AG10803 (cell line): Measurements from ENCODE around the gene CYP26C1.
A peak's percentile ranks its signal among the peaks of the same experiment; 100 is the strongest.

Experiments used
- DNase-seq: peaks from one replicate; pipeline ENCODE4 v3.0.0; 2010; ENCODE audit warnings: low read depth
- H3K4me3 ChIP-seq: 2 replicates; pipeline ENCODE4 v1.5.1; 2011; ENCODE audit warnings: mild to moderate bottlenecking, low read length, control low read depth
- TF ChIP-seq, protein P1 (sequence below): conservative IDR thresholded peaks from 2 replicates; pipeline ENCODE4 v1.5.1; 2011; ENCODE audit warnings: mild to moderate bottlenecking, low read length, control low read depth, inconsistent platforms

The CYP26C1 gene

DNA sequence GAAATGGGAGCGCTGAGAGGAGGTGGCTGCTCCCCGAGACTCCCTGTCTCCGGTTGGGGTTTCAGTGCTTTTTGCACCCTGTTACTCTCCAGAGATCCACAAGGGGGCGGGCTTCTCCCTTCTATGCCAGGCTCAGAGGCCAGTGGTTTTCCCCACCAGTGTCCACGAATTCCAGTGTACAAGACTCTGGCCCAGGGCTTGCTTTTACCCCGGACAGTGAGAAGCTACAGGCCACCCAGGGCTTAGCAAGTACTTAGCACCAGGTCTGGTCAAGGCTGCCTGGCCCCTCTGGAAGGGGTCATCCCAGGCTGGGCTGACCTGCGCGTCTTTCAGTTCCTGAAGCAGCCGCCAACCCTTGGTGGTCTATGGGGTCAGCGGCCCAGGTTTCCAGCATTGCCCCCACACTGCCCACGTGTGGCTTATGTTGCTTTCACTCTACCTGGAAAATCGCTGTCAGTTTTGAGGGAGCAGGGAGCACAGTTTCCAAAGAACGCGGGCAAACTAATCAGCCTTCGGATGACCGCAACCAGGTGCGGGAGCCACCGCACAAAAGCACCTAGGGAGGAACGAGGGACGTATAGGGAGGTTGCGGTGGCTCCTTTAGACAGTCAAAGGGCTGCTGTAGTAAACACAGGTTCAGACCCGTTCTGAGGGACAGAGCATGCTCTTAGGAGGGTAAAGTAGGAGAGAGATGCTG, 19.9 kb downstream of the CYP26C1 start:
- peak overlapping the region; percentile 41 for H3K4me3 ChIP-seq

DNA sequence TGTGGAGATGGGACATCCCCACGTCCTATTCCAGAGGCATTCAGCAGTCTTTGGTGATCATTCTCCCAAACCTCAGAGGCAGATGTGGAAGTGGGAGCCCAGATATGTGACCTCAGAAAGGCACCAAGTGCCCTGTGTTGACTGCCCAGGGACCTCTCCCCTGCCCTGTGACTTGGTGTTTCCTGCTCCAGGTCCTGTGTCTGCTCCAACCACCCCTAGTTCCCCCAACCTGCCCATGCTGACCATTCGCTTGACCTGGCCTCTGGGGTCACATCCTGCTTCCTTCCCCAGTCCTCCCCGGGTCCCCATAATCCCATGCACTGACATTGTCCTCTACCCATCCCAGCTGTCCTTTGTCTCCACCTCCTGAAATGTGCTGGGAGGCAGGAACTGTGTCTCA, 20.7 kb downstream of the CYP26C1 start:
- DNase-seq: no peak
- TF ChIP-seq, protein P1, sequence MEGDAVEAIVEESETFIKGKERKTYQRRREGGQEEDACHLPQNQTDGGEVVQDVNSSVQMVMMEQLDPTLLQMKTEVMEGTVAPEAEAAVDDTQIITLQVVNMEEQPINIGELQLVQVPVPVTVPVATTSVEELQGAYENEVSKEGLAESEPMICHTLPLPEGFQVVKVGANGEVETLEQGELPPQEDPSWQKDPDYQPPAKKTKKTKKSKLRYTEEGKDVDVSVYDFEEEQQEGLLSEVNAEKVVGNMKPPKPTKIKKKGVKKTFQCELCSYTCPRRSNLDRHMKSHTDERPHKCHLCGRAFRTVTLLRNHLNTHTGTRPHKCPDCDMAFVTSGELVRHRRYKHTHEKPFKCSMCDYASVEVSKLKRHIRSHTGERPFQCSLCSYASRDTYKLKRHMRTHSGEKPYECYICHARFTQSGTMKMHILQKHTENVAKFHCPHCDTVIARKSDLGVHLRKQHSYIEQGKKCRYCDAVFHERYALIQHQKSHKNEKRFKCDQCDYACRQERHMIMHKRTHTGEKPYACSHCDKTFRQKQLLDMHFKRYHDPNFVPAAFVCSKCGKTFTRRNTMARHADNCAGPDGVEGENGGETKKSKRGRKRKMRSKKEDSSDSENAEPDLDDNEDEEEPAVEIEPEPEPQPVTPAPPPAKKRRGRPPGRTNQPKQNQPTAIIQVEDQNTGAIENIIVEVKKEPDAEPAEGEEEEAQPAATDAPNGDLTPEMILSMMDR: no peak
- H3K4me3 ChIP-seq: no peak overlapping the region

More for the DNA sequence above, 19.9 kb downstream of the CYP26C1 start:
- peak; percentile 63 for DNase-seq
- TF ChIP-seq, protein P1: peak; percentile 89

DNA sequence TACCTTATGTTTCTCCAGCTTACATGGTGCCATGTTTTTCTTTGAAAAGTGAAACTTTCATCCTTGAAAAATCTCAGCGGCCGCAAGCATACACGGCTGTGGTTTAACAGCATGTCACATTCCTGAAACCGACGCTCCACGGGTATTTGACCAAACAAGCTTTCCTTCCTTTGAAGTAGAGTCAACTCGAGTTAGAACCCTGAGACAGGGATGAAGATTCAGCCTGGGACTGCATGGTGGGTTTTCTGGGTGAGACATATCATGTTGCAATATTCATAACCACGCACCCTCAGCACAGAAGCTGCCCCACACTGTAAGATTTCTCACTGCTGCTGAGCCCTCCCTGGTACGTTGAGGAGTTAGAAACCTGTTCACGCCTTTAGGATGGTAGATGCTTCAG, 21.2 kb downstream of the CYP26C1 start:
- DNase-seq: peak; percentile 31
- H3K4me3 ChIP-seq: no peak overlapping the region
- TF ChIP-seq, protein P1: no peak

DNA sequence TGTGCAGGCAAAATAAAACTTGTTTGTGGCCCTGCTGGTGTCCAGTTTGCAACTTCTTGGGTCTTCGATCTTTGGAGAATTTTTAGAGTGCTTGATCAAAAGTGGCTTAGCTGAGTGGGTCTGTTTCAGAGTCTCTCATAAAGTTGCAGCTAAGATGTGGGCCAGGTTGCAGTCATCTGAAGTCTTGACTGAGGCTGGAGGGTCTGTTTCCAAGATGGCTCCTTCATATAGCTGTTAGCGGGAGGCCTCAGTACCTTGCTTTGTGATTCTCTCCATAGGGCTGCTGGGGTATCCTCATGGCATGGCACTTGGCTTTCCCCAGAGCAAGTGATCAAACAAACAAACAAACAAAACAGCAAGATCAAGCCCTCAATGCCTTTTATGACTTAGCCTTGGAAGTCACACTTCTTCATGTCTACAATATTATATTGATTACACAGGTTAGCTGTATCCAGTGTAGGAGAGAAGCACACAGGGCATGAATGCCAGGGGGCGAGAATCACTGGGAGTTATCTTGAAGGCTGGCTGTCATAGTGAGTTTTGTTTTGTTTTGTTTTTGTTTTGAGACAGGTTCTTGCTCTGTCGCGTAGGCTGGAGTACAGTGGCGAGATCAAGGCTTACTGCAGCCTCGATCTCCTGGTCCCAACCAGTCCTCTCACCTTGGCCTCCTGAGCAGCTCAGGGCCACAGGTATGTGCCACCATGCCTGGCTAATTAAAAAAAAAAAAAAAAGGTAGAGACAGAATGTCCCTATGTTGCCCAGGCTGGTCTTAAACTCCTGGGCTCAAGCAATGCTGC, 23.3 kb downstream of the CYP26C1 start:
- H3K4me3 ChIP-seq: no peak overlapping the region
- TF ChIP-seq, protein P1: no peak
- DNase-seq: no peak

DNA sequence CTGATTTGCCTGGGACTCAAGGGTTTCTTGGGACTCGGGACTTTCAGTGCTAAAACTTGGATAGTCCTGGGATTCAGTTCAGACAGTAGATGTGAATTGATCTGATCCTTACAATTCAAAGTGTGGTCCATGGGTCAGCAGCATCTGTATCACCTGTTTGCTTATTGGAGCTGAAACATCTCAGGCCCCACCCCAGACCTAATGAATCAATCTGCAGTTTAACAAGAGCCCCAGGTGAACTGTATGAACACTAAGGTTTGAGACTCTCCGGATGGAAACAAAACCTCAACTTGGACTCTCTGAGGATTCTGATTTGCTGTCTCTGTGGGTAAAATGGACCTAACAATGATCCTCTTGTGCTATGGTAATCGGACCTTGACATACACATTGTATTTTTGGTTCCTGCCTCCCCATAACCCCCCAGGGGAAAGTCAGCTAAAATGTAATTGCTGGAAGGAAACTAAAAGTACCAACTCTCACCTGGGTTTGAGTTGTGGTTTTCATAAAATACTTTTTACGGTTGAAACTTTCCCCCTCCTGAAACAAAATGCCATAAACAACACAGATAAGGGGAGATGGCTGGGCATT, 24.8 kb downstream of the CYP26C1 start:
- DNase-seq: no peak
- TF ChIP-seq, protein P1: no peak
- H3K4me3 ChIP-seq: no peak overlapping the region

DNA sequence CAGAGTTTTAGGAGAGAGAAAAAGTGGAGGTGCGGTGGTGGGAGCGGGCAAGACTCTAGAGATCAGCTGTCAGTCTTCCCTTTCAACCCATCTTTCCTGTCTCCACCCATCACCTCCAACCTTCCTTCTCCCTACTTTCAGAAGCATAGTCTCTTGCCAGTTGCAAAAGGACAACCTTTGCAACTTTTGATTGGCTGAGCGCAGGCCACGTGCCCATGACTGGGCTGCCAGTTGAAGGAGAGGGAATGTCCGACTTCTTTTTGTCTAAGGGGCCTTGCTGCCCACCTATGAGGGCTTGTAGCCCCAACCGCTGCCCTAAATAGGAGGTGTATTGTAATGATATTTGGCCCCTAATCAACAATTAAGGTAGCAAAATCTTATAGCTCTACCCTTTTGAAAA, 25.7 kb downstream of the CYP26C1 start:
- H3K4me3 ChIP-seq: no peak overlapping the region

More for the DNA sequence above, 25.7 kb downstream of the CYP26C1 start:
- TF ChIP-seq, protein P1: no peak
- DNase-seq: no peak
